Brain pericyte (primary cell): ENCODE data around the gene ZNRF2.

Source experiments
- DNase-seq: peaks from one replicate; pipeline ENCODE4 v3.0.0-alpha.2; 2012; ENCODE audit warnings: low read depth, low spot score

Gene ZNRF2

DNA sequence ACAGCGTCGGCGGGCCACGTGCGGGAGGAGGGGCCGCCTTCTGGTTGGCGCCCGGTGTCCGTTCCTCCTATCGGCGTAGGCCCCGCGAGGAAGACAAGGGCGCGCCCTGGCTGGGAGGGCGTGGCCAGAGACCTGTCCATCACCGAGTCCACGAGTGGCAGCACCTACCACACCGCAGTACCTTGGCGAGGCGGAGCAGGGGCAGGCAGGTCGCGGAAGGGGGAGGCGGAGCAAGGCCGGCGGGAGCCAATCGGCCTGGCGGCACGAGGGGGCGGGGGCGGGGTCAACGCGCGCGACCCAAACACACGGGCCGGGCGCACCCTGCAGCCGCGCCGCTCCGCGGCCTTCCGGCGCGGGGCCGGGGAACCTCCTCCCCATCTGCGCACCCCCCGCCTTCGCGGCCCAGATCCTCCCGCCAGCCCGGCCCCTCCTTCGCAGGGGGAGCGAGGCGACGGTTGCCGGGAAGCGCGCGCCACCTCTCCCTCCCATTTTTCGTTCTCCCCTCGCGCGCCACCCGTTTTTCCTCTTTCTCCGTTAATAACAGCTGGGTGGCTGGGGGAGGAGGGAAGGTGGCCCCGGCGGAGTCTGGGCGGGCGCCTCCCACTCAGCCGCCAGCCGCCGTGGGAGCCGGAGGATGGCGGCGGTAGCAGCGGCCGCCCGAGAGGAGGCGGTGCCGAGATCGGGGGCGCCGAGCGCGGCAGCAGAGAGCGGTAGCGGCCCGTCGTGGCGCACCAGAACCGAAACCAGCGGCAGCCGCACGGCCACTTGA lies at the start of gene ZNRF2:
TSS of gene ZNRF2 (plus strand) at position 300 of the 769 bp plus-strand sequence. CDS start 761 bp downstream, outside the sequence.
- peak; percentile 92 for DNase-seq

DNA sequence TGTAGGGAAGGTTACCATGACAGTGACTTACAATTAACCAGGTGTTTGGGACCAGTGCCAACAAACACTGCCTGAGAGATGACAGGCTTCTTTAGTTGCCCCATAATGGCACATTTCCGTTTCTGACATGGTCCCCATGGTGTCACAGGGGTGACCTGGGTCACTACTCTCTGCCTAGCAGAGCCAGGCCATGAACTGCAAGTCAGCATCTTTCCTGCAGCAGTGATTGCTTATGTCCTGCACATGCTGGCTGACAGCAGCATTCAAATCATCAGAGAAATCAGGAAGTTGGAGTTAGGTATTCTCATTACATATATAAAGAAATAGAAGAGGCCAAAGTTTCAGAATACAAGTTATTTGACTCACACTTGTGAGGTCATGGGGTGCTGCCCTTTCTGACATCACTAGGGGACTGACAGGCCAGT lies 47.1 kb upstream of the ZNRF2 start:
- no peak for DNase-seq

DNA sequence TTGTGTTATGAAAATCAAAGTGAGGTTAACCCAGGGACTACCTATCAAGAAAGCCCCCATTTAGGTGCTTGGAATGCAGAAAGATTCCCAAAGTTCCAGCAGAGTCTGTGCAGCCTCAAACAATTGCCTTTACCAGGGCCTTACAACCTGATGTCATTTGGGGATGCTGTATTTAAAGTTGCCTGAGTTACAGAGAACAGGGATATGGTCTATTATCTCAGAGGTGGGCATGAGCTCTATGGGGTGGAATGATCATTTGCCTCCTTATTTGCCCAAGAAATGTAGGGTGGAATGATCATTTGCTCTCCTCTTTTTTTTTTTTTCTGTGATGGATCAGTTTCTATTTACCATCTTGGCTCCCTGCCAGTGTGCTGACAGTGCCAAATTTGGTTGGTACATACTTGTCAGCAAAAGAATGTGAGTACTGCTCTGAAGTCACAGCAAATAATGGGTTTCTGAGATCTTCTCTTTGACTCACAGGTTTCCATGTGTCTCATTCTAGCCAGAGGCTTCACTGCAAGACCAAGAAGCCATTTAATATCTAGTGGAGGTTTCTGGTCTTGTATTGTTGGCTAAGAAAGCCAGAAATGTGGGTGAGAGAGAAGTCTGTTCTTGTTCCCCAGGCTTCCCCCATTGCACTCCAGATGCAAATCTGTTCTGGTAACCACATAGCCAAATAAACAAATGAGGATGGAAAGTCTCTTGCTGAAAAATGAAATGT lies 45.5 kb upstream of the ZNRF2 start:
- DNase-seq: no peak

DNA sequence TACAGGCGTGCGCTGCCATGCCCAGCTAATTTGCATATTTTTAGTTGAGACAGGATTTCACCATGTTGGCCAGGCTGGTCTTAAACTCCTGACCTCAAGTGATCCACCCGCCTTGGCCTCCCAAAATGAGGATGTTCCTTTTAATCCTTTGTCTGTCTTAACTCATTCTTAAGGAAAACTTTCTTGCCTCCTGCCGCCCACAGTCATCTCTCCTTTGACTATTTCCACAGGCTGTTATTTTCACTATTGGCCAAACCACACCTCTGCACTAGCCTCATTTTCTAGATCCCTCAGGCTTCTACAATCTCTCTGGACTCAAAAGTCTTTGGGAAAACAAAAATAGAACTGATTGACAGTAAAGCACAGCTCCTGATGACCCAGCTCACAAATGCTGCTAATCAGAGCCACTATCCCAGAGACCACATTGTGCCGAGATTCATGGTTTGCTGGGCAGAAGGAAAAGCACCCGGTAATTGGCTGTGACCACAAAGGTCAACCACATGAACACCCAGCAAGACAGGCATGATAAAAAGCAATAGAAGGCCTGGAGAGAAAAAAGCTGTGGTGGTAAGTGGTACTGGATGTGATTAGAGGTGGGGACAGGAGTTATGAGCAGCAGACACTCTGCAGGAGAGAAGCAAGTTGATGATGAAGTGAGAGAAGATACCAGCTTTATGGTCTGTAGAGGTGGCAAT lies 44.1 kb upstream of the ZNRF2 start:
- DNase-seq: no peak

DNA sequence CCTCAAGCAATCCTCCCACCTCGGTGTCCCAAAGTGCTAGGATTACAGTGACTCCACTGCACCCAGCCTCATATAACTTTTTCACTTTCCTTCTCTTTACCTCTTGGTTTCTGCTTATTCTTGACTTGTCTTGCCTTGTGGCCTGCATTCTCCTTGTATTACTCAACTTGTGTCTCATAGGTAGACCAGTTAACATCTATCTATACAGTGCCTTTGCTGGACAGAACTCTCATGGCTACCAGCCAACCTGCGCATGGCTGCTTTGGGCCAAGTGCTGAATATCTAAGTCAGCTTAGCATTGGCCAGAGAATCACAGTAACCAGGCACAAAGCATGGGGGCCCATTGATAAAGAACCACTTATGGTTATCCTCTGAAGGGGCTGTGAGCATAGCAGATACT lies 42.6 kb upstream of the ZNRF2 start:
- DNase-seq: no peak

DNA sequence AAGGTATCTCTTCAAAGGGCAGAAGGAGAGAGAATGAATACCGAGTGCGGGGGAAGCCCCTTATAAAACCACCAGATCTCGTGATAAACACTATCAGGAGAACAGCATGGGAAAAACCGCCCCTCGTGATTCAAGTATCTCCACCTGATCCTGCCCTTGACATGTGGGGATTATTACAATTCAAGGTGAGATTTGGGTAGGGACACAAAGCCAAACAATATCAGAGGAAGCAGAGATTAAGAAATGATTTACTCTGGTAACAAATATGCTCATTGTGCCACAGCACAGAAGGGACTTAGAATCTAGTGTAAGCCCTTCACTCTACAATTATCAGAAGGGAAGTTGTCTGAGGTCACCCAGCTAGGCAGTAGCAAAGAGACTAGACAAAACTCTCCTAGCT lies 40.1 kb upstream of the ZNRF2 start:
- no peak for DNase-seq

DNA sequence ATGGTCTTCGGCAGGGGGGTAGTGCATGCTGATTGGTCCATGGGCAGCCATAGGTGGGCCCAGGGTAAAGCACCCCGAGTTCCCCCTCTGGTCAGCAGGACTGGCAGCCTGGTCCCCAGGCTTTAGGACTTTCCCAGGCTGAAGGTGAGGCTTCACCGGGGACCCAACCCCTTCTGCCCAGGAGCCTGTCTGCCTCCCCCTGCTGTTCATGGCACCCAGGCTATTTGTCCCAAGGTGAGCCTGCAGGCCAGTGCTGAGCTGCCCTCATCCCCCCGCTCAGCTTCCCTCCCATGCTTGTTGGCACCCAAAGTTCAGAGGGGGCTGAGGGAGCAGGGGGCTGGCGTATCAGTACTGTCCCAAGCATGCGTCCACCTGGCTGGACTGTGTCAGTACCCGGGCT lies 38.5 kb upstream of the ZNRF2 start:
- no peak for DNase-seq

DNA sequence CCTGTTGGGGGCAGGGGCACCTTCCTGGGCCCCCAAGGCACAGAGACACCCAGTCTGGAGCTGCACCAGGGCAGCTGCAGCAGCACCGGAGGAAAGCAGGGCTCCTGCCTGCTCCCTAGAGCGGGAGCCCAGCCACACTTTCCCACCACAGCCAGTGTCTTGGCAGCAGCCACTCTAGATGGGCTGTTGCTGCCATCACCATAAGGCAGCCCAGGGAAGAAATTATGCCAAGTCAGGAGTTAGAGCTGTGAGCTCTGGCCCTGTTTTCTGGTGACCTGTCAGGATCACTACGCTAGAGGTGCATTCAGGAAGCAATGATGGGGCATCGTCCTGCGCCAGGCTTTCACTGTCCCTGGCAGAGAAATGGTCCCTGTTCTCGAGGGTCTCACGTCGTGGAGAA lies 38.0 kb upstream of the ZNRF2 start:
- DNase-seq: no peak

DNA sequence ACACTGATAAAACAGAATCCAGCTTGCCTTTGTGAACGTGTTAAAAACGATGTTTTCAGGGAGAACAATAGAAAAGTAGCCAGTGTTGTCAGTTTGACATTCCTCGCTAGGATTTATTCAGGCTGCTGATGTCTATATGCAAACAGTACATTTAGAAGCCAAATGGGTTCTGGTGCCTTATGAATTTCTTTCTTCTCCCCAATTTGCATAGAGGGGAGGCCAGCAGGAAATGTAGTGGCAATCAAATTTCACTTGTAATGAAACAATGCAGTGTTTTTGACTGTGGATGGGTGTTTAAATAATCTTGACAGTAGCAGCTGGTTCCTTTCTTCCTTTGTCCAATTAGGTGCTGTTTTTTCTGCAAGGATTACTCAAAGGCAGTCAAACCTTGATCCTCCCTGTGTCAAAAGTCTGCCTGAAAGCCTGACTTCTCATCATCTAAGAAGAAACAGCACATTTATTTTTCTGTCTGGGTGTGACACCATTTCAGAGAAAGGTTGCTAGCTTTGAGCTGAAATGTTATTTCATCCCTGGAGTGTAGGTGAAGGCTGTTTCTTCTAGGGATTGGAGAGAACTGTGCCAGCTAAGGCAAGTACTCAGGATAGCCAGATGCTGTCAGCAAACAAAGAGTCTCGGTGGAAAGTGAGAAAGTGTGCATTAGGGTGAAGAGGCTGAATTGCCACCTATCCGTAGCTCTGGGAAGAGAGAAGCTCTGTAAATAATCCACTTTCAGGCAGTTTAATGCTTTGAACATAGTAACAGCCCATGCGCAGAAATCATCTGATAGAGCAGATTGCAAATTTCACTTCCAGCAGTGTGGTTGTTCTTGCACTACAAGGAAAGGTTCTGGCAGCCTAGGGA lies 36.6 kb upstream of the ZNRF2 start:
- no peak for DNase-seq

DNA sequence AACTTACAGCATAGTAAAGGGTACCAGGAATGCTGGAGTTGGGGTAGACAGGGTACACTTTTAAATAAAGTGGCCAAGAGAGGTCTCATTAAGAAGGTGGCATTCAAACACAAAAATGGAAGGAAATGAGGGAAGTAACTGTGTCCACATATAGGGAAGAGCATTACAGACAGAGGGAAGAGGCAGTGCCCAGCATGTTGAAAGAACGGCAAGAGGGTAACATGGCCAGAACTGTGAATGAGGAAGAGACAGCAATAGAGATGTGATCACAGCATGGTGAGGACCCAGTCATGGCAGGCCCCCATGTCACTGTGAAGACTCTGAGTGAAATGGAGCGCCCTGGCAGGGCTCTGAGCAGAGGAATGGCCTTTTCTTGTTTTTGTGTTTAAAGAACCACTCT lies 35.1 kb upstream of the ZNRF2 start:
- DNase-seq: no peak

DNA sequence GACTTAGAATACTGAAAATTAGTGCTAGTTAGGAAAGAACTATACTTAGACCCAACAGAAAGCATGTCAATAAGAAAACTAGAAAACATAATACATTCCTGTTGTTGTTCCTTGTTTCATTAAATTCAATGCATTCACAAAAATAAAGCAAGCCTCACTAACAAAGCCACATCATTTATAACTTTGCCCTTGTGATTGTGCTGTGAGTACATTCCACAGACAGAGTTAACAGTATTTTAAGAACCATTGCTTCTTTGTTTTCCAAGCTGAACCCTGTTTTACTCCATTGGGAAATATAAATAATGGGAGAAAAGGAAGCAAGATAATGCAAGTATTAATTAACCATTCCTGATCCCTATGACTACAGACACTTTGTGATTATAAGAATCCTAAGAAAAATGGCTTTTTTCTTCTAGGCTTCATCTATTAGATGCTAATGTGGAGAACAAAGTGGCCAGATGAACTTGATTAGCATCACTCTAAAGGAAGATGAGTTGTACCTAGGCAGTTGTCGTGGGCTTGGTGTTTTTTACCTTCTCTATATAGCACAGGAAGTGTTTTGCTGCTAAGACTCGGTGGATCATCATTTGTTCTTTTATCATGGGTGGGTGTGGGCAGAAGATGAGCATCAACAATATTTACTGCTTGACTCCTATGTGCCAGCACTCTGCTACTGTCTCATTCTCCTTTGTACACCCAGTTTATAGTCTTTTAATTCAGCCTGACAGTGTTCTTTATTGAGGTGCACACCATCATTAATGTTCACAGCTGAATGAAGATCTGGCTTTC lies 34.2 kb upstream of the ZNRF2 start:
- no peak for DNase-seq

DNA sequence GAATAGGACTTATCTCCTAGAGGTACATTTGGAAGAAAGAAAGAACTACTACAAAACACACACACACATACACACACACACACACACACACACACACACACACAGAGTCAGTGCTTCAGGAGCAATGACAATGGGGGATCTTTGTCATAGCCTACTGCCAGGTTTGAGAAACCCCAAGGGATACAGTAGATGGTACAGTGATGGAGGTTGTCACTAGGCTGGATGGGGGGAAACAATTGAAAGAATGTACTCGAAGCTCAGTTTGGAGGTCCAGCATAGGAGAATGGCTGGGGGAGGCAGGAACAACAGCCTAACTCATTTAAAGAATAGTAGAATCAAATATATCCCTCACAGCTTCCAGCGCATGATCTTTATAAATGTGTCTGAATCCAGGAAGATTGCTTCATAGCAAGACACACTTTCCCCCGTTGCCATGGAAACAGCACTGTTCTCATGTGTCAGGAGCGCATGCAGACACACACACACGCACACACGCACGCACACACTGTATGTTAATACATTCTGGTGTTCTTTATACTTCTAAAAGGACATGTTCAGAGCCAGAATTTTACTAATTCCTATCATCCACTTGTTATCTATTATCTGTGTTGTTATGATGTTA lies 32.6 kb upstream of the ZNRF2 start:
- DNase-seq: no peak

DNA sequence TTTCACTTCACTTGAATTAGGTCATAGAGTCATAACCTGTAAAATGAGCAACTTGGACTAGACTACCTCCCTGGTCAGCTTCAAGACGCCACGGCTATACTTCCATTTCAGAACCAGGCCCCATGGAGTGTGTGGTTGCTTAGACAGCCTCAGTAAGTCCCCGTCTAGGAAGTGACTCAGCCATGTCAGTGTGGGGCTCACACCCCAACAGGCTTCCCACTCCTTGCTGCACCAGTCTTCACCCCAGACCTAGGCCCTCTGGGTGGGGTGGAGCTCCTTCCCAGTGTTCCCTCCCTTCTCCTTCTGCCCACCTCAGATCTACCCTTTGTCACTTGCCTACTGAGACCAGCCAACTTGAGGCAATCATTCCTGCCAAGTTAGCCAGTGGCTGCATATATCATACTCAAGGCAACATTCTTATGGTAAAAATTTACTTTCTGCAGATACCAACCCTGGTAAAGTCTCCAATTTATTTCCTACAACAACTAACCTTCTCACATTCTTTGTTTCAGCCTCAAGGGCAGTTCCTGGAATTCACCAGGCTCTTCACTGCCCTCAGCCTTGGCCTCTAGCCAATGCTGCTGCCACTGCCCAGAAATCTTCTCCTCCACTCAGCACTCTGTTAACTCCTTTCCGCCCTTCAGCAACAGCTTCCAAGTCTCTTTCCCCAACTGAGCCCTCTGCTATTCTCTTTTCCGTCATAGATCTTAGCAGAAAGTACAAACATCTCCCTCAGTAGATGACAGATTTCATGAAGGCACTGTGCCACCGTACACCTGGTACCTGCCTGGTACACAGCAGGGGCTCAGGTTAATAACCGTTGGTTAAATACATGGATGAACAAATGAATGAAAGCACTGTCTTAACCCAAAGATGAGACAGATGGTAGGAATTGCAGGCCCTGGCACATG lies 31.3 kb upstream of the ZNRF2 start:
- DNase-seq: no peak

DNA sequence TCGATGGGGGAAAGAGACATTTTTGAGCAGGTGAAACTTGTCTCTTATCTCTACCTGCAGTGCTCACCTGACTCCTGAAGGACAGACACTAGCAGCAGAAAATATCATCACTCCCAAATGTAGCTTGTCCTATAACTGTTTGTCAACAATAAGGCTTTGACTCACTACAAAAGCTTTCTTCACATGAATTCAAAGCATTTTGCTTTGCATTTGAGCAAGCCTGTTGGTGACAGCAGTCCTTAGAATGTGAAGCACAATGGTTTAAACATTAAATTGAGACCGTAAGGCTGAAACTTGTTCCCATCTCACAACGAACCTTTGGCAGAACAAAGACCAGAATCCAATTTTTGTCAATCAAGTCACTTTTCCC lies 30.6 kb upstream of the ZNRF2 start:
- no peak for DNase-seq

DNA sequence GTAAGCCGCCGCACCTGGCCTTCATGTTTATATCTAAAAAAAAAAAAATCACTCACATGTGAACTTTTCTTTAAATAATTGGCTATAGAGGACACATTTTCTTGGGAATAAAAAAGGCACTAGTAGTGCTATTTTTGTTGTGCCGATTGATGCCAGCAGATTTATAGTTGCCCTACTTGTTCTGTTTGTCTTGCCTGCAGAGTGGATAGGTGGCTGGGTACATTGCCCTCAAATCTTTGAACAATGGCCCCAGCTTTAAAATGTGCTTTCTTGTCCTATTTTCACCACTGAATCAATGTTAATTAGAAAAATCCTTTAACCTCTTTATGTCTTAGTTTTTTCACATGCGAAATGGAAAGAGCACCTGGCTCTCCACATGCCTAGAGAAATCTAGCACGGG lies 30.1 kb upstream of the ZNRF2 start:
- no peak for DNase-seq

DNA sequence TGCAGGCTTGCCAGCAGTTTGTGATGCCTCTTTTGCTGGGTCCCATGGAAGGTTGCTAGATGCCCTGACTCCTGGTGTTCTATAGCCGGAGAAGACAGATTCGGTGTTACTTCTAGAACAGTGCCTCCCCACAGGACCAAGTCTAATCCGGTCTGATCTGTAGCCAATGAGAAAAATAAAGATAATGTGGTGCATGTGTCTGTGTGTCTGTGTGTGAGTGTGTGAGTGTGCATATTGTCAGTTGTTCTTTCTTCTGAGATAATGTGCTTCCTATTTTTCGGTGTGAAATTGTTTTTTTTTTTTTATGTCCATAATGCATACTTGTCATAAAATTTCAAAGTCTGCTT lies 29.7 kb upstream of the ZNRF2 start:
- no peak for DNase-seq

DNA sequence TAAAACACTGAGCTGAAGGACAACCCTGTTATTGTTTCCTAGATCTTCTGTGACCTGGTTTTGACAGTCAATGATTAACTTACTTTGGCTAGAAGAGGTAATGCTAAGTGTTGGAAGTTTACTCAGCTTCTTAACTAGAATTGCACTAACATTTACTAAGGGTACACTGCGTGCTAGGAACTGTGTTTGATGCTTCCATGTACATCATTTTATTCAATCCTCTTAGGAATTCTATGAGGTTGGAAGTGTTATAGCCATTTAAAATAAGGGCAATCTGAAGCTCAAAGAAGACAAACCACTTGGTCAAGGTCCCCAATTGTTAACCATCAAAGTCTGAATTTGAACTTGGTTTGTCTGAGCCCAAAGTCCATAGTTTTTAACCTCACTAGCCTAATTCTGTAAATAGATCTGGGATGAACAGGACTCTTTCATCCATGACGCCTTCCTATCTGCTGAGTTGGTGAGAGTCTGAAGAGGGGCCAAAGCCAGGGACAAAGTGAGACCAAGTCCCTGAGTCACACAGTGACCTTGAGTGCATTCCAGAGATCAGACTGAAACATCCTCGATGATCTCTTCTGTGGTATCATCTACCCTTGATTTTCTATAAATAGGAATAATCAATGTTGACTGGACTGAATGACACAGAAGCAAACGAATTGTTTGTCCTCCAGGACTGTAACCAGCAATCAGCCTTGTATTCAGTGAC lies 29.2 kb upstream of the ZNRF2 start:
- no peak for DNase-seq

DNA sequence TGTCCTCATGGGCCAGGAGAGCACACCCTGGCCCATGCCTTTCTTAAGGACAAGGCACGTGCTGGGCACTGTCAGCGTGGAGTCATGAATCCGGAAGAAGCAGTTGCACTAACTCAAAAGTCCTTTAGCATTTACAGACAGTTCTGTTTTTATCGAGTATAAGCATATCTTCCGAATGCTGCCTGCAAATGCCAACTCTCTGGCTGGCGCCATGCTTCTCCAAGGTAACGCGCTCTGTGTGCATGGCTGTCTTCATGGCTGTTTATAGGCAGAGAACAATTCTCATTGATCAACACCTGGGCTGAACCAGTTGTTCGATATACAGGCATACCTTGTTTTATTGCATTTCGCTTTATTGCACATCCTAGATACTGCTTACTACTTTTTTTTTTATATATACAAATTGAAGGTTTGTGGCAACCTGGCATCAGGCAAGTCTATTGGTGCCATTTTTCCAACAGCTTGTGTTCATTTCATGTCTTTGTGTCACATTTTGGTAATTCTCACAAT lies 28.0 kb upstream of the ZNRF2 start:
- DNase-seq: no peak
